DLD1 (cell line): ENCODE measurements around the gene CCDC141.
"Not testable (repeated sequence)": the region's sequence is repeated elsewhere in the genome, so short reads cannot be mapped to it uniquely, and the experiment has no call there.

Experiments used
- in situ Hi-C: cut with HindIII; loops from 2 replicates; pipeline ENCODE4 v1.10.0; 2017; ENCODE audit warnings: low sequenced_read_pairs

CCDC141 gene, protein sequence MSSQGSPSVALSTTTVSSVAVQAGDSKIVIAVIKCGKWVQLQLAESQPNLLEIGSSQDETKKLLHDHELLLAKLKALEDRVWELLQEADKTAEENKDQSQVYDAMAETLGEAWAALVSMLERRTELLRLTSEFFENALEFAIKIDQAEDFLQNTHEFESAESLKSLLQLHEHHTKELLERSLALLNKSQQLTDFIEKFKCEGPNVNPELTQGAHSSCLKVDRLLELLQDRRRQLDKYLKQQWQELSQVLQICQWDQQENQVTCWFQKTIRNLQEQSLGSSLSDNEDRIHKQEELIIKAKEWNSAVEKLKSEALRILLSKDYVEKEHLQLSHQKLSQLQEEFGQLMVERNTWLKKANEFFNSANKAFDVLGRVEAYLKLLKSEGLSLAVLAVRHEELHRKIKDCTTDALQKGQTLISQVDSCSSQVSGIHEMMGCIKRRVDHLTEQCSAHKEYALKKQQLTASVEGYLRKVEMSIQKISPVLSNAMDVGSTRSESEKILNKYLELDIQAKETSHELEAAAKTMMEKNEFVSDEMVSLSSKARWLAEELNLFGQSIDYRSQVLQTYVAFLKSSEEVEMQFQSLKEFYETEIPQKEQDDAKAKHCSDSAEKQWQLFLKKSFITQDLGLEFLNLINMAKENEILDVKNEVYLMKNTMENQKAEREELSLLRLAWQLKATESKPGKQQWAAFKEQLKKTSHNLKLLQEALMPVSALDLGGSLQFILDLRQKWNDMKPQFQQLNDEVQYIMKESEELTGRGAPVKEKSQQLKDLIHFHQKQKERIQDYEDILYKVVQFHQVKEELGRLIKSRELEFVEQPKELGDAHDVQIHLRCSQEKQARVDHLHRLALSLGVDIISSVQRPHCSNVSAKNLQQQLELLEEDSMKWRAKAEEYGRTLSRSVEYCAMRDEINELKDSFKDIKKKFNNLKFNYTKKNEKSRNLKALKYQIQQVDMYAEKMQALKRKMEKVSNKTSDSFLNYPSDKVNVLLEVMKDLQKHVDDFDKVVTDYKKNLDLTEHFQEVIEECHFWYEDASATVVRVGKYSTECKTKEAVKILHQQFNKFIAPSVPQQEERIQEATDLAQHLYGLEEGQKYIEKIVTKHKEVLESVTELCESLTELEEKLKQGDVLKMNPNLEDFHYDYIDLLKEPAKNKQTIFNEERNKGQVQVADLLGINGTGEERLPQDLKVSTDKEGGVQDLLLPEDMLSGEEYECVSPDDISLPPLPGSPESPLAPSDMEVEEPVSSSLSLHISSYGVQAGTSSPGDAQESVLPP (N-terminal part only)

DNA sequence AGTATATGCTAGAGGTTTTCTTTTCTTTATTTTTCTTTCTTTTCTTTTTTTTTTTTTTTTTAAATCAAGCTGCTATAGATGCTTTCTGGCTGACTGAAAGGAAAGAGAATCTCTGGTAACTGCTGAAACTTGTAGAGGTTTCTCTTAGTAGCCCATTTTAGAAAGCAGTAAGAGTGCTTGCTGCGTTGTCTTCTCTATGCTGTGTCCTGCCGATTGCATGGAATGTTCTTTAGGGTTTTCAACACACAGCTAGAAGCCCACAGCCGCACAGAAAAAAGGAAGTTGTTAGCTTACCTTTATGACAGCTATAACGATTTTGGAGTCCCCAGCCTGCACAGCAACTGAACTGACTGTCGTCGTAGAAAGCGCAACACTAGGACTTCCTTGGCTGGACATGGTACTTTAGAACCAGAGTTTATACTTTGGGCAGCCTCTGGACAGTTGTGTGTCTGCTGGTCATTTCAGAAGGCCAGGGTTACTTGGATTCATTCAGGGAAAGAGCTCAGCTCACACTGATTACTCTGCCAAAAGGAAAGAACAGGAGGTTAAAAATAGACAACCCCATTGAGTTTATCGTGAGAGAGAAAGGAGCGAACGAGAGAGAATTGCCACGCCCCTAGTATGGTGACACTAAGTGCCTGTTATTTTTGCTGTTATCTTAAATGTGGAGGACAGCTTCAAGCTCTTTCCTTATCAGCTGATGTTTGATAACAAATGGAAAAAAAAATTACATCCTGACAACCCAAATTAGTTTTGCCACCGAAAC lies at the start of gene CCDC141:
CCDC141 (minus strand) TSS at position 592 of the 766 bp plus-strand sequence; CDS start at position 396, 196 bp downstream.
- in situ Hi-C loops = no loop called here

DNA sequence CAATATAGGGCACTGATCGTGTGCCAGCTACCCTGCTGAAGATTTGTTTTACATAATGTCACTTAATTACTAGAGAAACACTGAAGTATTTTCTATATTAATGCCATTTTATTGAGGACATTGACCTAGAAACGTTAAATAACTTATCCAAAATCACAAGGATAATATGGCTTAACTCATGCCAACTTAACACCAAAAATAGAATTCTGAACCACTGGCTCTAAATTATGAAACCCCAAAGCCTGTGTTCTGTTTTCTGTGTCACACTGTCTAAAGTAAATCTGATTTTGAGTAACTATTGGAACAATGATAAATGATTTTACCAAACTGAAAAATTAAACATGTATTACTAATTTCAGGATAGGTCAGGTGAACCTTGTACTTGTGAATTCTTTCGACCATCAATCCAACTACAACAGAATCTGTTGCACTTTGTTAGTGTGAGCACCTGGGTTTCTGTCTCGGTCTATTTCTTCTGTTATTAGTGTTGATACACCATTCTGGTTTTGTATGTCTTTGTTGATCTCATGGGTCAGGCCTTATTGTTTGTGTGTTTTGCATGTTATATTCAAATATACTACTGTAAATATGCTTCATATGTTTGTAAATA lies 48.2 kb upstream of the CCDC141 start:
- in situ Hi-C loops = no loop called here

DNA sequence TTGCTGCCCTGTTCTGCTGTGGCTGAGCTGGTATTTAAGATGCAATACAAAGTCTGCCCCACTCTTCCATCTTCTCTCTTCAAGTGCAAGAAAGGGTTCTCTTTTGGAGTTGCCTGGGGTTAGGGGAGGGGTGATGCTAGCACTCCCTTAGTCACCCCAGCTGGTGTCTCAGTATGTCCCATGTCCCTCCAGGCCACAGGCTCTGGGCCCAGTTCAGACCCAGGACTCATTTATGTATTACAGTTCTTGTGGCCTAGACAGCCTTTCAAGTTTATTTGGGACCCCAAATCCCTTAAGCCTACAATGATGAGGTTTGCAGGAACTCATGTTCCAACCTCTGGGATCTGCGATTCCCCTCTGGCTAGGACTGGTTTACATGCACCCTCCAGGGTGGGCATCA lies 47.2 kb upstream of the CCDC141 start:
- in situ Hi-C loops = no loop called here

DNA sequence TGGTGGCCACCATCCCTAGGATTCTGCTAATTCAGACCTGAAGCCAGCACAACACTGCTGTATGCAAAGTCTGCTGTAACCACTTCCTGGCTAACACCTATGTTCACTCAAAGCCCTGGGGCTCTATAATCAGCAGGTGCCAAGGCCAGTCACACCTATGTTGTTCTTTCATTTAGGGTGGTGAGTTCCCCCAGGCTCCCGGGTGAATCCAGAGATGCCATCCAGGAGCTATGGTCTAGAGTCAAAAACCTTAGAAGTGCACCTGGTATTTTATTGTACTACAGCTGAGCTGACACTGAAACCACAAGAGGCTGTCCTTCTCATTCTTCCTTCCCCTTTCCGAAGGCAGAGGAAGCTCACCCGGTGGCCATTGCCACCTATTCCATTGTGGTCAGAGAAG lies 46.2 kb upstream of the CCDC141 start:
- in situ Hi-C loops = no loop called here

DNA sequence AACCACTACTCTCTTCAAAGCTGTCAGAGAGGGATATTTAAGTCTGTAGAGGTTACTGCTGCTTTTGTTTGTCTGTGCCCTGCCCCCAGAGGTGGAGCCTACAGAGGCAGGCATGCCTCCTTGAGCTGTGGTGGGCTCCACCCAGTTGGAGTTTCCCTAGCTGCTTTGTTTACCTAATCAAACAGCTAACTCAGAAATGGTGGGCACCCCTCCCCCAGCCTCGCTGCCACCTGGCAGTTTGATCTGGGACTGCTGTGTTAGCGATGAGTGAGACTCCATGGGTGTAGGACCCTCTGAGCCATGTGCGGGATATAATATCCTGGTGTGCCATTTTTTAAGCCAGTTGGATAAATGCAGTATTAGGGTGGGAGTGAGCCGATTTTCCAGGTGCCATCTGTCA lies 43.0 kb upstream of the CCDC141 start:
- in situ Hi-C loops = not testable (repeated sequence)

DNA sequence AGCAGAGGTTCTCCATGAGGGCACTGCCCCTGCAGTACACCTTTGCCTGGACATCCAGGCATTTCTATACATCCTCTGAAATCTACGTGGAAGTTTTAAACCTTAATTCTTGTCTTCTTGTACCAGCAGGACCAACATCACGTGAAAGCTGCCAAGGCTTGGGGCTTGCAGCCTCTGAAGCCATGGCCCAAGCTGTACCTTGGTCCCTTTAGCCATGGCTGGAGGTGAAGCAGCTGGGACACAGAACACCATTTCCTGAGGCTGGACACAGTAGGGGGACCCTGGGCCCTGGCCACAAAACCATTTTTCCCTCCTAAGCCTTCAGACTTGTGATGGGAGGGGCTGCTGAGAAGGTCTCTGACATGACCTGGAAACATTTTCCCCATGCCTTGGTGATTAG lies 32.8 kb upstream of the CCDC141 start:
- in situ Hi-C loops = no loop called here

DNA sequence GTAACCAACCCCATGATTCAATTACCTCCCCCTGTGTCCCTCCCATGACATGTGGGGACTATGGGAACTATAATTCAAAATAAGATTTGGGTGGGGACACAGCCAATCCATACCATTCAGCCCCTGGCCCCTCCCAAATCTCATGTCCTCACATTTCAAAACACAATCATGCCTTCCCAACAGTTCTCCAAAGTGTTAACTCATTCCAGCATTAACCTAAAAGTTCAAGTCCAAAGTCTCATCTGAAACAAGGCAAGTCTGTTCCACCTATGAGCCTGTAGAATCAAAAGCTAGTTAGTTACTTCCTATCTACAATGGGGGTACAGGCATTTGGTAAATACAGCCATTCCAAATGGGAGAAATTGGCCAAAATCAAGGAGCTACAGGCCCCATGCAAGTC lies 32.0 kb upstream of the CCDC141 start:
- in situ Hi-C loops = no loop called here

DNA sequence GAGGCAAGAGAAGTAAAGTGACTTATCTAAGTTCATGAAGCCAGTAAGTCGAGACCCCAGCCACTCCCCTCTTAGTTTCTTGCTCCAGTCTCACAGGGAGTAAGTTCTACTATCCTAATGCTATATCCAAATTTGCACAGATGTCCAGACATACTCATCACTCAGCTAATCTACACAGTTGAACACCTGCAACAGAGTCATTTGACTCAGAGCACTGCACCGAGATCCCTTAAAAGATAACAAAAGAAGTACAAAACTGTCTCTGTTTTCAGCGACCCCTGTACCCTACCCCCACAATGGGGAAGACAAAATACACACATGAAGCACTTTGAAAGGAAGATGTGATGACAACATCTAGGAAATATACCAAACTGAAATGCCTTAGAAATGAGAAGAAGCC lies 22.6 kb upstream of the CCDC141 start:
- in situ Hi-C loops = no loop called here

DNA sequence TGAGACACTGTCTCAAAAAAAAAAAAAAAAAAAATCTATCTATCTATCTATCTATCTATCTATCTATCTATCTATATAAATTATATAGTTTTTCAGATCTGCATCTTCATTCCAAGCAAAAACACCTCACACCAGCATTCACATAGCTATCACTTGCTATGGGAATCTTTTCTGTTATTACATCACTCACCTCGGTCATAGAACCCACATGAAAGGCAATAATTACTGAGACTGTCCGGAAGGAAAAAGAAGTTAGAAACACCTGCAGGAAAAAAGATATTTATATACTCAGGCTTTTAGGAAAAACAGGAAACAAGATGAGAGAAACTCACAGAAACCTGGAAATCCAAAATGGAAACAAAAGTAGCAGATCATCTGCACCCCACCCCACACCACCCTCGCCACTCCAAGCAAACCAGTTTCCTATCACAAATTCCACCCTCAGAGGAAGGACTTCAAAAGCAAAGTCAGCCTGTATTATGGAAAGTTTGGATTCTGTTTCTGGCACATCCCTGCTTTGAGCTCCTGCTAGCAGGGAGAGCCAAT lies 21.9 kb upstream of the CCDC141 start:
- in situ Hi-C loops = no loop called here

DNA sequence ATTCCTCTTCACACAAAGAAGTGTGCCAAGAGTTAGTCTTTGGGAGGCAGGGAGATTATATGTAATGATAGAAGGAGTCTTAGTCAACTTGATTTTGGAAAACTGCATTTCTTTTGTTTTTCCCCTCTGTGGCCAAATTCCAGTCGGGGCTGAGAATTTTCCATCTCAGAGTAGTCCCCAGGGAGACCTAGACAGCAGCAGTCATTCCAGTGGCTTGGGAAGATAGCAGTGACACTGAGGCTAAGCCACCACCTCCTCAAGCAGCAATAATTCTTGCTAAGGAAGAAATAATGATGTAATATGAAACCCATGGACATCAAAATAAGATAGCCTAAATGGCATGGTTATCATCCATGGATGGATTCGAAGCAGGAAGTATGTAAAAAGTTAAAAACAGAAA lies 21.0 kb upstream of the CCDC141 start:
- in situ Hi-C loops = no loop called here

DNA sequence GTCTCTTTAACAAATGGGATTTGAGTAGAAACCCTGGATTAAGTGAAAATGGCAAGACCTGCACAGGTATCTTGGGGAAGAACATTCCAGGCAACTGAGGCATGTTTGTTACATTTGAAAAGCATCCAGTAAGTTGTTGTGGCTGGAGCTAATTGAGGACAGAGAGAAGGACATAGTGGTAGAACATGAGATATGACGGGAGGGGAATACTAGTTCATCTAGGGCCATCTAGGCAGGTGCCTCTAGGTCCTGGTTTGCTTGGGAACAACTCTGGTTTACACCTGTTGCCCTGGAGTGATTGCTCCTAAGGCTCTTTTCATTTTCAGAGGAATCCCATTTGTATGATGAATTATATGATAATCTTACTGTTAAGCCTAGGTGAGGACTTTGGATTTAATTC lies 19.7 kb upstream of the CCDC141 start:
- in situ Hi-C loops = no loop called here

DNA sequence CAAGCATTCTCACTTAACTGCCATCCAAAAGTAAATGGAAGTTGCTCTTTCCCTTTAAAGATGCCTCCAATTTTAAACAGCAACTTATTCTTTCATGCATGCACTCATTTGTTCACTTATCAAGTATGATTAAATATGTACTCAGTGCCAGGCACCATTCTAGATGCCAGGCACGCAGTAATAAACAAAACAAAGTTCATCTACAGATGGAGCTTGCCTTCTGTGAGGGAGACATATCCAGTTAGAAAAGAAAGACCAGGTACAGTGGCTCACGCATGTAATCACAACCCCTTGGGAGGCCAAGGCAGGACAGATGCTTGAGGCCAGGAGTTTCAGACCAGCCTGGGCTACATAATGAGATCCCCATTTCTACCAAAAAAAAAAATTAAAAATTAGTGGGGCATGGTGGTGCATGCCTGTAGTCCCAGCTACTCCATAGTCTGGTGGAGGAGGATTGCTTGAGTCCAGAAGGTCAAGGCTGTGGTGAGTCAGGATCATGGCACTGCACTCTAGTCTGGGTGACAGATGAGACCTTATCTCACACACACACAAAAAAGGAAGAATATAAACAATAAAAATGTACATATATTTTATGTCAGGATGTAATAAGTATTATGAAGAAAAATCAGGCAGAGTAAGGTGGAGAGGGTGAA lies 19.2 kb upstream of the CCDC141 start:
- in situ Hi-C loops = no loop called here

DNA sequence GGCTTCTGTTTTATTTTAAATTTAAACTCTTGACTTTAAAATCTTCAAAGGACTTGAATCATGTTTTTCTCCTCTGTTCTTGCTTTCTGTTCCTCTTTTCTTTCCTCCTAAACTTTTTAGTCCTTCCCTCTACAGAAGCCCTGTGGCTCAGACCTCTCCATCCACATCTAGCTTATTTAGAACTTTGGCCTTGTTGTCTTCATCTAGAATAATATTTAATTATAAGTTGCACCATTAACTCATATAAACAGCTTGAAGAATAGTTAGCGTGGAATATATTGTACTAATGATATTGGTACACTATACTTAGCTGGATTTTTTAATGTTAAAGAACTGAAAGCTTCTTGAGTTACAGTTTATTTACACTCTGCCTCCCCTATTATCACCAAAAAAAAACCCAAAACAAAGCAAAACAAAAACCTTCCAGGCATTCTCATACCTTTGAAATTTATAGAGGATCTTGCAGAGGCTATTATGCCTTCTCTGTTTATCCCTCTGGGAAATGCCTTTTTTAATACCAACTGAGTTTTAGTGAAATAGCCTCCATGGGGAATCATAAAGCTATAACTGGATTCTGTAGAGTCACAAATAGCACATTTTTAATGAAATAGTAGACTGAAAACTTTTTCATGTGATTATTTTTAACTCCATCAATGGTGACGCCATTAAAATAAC lies 9.2 kb upstream of the CCDC141 start:
- in situ Hi-C loops = no loop called here

DNA sequence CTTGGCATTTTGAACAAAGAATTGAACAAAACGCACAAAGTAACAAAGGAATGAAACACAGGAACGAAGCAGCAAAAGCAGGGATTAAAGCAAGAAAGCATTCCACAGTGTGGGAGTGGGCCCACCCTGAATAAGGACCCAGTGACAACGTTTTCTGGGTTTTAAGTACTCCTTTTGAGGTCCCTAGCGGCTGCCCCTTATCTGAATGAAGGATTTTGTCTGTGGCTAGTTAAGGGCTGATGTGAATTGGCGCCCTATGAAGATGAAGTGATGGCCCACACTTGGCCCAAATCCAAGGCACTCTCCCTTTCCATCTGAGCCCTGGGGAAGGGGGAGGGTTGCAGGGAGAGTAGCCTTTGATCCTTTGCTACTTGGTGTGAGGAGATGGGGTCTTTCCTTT lies 7.8 kb upstream of the CCDC141 start:
- in situ Hi-C loops = no loop called here

DNA sequence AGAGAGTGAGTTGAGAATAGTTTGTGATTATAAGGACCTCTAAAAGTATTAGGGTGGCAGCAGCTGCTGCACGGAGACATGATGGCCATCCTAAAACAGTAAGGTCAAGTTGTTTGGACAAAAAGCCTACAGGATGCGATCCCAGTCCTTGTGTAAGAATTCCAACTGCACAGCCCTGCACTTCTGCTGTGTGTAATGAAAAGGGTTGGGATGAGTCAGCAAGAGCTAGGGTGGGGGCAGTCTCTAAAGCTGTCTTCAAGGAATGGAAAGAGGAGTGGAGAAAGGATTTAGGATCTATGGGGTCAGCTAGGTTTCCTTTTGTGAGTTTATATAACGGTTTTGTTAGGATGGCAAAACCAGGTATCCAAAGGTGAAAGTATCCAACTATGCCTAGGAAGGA lies 3.6 kb upstream of the CCDC141 start:
- in situ Hi-C loops = not testable (repeated sequence)

DNA sequence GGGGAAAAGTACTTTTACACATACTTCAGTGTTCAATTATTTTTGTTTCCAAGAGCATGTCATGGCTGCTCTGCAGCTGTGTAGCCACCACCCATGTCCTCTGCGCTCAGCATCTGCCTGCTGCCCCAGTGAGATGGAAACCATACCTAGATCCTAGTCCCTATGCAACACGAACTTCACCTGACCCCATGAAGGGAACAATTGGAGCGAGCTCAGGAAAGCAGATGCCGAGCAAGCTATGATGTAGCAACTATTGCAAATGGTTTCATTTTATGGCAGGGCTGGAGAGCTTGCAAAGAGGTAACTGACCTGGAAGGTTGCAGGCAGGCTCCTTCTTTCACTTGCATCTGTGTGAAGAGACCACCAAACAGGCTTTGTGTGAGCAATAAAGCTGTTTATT lies 1.3 kb upstream of the CCDC141 start:
- in situ Hi-C loops = no loop called here

DNA sequence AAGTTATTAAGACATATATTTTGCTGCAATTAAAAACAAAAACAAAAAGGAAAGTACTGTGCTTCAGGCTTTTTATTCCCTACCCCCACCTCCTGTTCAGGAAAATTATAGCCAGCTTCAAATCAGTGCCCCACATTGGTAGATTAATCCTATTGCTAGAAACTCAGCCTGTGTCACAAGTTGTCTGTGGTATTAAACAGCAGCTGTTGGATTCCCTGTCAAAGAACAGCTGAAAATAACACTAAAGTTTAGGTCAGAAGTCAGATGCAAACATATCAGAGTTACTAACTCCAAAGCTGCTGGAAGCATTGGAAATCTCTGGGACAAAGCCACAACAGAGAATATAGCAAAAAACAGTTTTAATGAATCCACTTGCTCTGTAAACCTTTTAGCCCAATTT lies 818 bp upstream of the CCDC141 start:
- in situ Hi-C loops = no loop called here

DNA sequence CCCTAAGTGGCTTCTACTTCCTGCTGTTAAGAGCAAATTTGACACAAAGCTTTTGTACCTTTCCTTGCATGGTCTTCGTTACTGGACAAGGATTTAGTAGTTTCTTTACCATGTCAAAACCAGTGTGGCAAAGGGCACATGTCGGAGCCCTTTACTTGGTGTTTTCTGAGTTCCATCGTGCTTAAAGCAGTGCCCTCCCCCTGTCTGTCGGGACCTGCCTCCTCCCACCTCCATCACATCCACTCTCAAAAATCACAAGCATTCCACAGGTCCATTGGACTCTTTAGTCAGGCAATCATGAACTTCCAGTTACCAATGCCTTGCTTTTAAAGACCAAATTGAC lies 763 bp downstream of the CCDC141 start:
- in situ Hi-C loops = no loop called here

DNA sequence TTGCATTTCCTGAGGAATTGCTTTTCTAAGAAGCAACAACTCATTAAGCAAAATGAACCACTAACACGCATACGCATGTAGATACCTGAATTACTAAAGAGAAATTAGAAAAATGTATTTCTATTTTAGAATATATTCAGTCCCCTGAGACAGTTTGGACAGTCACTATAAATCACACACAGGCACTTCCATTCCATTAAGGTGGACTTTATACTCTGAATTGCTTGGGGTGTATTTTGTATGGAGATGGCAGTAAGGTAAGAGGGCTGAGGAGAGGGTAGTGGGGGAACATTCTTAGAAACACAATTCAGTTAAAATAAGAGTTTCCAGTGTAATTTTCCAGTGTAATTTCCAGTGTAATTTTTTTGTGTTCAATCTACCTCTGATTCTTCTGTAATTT lies 1.8 kb downstream of the CCDC141 start:
- in situ Hi-C loops = no loop called here
